ENCODE results near the gene PAK1. TPM values are rescaled to one million over a fixed set of nuclear protein-coding genes. Genes with fewer than 3 reads are reported as not detected.

The PAK1 gene
- total RNA-seq, 2 donors from 2014 or later = 14.5 to 65.6 TPM

DNA sequence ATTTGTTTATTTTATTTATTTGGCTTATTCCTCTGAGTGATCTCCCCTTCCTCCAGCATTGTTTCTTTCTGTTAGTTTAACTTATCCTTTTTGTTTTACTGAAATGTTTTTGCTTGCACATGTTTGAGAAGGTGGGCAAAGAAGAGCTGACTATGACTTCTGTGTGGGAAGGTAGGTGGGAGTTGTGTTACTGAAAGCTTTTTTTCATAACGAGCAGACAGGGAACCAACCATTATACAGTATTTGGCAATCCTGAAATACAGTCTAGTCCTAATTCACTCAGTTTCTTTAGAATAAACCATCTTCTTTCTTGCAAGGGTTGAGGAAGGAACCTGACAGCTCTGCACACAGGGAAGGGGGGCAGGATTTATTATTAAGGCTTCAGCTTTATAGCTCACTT lies 37.0 kb upstream of the PAK1 start:
- Histone ChIP-seq H3K36me3 (replicated peaks in 1 of 2; ENCODE audit: insufficient read depth in 1 of 2, low read depth in 2 of 2) (no peaks in the 10 kb centered on the region), H3K4me3 (no peak overlapping the region), H3K4me1 (no peaks in the 10 kb centered on the region), H3K27ac (no peak overlapping the region), H3K9me3 (no peaks in the 10 kb centered on the region), H3K27me3 (no peaks in the 10 kb centered on the region)
- 62 to 94% methylated on average over 1 of the region's 1 CpG for WGBS, 2 donors
- intact Hi-C loops (cut with DNase I) = no loop called here
- DNase-seq (no peak), ATAC-seq (no peak)
- TF ChIP-seq, protein P1, sequence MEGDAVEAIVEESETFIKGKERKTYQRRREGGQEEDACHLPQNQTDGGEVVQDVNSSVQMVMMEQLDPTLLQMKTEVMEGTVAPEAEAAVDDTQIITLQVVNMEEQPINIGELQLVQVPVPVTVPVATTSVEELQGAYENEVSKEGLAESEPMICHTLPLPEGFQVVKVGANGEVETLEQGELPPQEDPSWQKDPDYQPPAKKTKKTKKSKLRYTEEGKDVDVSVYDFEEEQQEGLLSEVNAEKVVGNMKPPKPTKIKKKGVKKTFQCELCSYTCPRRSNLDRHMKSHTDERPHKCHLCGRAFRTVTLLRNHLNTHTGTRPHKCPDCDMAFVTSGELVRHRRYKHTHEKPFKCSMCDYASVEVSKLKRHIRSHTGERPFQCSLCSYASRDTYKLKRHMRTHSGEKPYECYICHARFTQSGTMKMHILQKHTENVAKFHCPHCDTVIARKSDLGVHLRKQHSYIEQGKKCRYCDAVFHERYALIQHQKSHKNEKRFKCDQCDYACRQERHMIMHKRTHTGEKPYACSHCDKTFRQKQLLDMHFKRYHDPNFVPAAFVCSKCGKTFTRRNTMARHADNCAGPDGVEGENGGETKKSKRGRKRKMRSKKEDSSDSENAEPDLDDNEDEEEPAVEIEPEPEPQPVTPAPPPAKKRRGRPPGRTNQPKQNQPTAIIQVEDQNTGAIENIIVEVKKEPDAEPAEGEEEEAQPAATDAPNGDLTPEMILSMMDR (IDR thresholded peaks at IDR 0.05) = no peak
- no peak for TF ChIP-seq POLR2A (IDR thresholded peaks at IDR 0.05)

DNA sequence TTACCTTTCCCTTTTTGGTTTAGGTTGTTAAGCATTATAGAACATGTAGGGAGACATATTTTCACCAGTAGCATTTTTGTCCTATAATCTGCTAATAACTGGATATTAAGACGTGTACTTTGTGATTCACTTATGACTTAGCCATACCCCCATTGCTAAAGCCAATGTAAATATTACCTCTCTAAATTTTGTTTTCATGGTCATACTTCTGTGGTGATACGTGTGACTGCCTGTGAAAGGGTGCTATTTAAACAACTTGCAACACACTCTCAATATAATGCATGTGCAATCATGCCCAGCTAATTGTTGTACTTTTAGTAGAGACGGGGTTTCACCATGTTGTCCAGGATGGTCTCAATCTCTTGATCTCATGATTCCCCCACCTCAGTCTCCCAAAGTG lies 36.2 kb upstream of the PAK1 start:
- ATAC-seq = no peak

DNA sequence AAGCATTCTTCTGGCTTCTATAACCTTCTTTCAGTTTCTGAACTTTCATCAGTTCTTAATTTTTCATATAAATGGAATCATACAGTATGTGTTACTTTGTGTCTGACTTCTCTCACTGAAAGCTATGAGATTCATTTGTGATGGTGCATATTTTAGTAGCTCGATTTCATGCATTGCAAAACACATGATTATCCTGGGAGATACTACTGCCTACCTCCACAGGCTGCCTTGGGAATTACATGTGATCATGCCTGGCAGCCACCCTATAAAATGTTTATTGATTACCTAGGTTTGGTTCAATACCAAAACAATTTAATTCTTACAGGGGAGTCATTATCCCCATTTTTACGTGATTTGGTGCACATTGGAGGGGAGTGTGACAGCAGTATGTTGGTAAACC lies 34.1 kb upstream of the PAK1 start:
- DNase-seq = no peak
- no peak for ATAC-seq
- no peaks in the 10 kb centered on the region for H3K4me1 ChIP-seq
- TF ChIP-seq, protein P1 (IDR thresholded peaks at IDR 0.05) = peak in 2 of 7 experiments; percentile 10 to 16
- TF ChIP-seq POLR2A (IDR thresholded peaks at IDR 0.05) = no peak
- H3K9me3 ChIP-seq = no peaks in the 10 kb centered on the region
- H3K36me3 ChIP-seq (replicated peaks in 1 of 2; ENCODE audit: insufficient read depth in 1 of 2, low read depth in 2 of 2) = no peaks in the 10 kb centered on the region
- no peak overlapping the region for H3K27ac ChIP-seq
- WGBS, 2 donors = 40 to 62% methylated on average over 2 of the region's 2 CpGs
- H3K27me3 ChIP-seq = no peaks in the 10 kb centered on the region
- intact Hi-C loops (cut with DNase I) = no loop called here
- no peak overlapping the region for H3K4me3 ChIP-seq

More for the DNA sequence above, 36.2 kb upstream of the PAK1 start:
- Histone ChIP-seq H3K4me1 (no peaks in the 10 kb centered on the region), H3K27me3 (no peaks in the 10 kb centered on the region), H3K27ac (no peak overlapping the region), H3K36me3 (replicated peaks in 1 of 2; ENCODE audit: insufficient read depth in 1 of 2, low read depth in 2 of 2) (no peaks in the 10 kb centered on the region), H3K4me3 (no peak overlapping the region), H3K9me3 (no peaks in the 10 kb centered on the region)
- WGBS, 2 donors = 55 to 70% methylated on average over 3 of the region's 3 CpGs
- intact Hi-C loops (cut with DNase I) = no loop called here
- TF ChIP-seq POLR2A (IDR thresholded peaks at IDR 0.05) = no peak
- TF ChIP-seq, protein P1 (IDR thresholded peaks at IDR 0.05) = no peak
- DNase-seq = no peak

DNA sequence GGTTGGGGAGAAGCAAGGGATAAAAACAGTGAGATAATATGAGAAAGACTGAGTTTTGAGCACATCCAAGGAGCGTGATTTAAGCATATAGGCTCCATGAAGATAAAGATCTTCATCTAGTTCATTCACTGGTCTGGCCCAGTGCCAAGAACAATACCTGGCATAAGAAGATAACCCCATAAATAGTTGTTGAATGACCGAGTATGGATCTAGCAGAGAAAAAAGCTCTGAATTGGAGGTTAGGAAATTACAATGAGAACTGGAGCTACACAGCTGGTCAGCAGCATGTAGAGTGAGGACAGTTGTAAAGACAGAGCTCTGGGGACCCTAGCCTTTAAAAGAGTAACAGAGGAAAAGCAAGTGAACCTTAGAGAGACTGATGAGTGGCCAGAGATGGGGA lies 33.0 kb upstream of the PAK1 start:
- H3K27me3 ChIP-seq = no peaks in the 10 kb centered on the region
- intact Hi-C loops (cut with DNase I) = no loop called here
- H3K9me3 ChIP-seq = no peaks in the 10 kb centered on the region
- TF ChIP-seq POLR2A (IDR thresholded peaks at IDR 0.05) = no peak
- TF ChIP-seq, protein P1 (IDR thresholded peaks at IDR 0.05) = no peak
- 63 to 66% methylated on average over 2 of the region's 2 CpGs for WGBS, 2 donors
- H3K36me3 ChIP-seq (replicated peaks in 1 of 2; ENCODE audit: insufficient read depth in 1 of 2, low read depth in 2 of 2) = no peaks in the 10 kb centered on the region
- no peak overlapping the region for H3K4me3 ChIP-seq
- H3K27ac ChIP-seq = no peak overlapping the region
- H3K4me1 ChIP-seq = no peaks in the 10 kb centered on the region
- DNase-seq (no peak), ATAC-seq (no peak)

DNA sequence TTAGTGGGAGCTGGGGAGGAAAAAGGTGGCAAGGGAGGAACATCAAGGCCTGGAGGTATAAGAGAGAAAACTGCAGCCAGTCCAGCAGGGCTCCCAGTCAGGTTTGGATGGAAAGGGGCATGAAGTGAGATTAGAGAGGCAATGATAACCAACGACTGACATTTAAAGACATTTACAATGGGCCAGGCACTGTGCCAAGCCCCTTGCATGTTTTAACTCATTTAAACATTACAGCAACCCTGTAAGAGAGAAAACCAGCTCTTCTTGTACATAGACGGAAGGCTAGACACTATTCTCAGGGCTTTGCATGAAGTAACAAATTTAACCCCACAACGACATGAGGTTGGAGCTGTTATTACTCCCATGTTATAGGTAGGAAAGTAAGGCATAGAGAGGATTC lies 32.1 kb upstream of the PAK1 start:
- intact Hi-C loops (cut with DNase I) = no loop called here
- ATAC-seq (no peak), DNase-seq (no peak)

More for the DNA sequence above, 32.1 kb upstream of the PAK1 start:
- no peak for TF ChIP-seq POLR2A (IDR thresholded peaks at IDR 0.05)
- Histone ChIP-seq H3K36me3 (replicated peaks in 1 of 2; ENCODE audit: insufficient read depth in 1 of 2, low read depth in 2 of 2) (no peaks in the 10 kb centered on the region), H3K4me1 (no peaks in the 10 kb centered on the region), H3K4me3 (no peak overlapping the region), H3K27ac (no peak overlapping the region), H3K9me3 (no peaks in the 10 kb centered on the region), H3K27me3 (no peaks in the 10 kb centered on the region)
- 40 to 56% methylated on average over 3 of the region's 3 CpGs for WGBS, 2 donors
